Endothelial cell of umbilical vein (primary cell): ENCODE measurements around the gene GLI3. TPM values are rescaled to one million over a fixed set of nuclear protein-coding genes. Genes with fewer than 3 reads are reported as not detected.

ENCODE experiments used
- BruUV-seq: library from RNA; stranded (reverse); fragments of 400-500 nt; replicated peaks from 2 replicates; lab custom pipeline; 2021; lab: Mats Ljungman, UMichigan
- CTCF ChIA-PET: fragments of 300-600, 350-600 bp; sonication (Branson Sonifier 250); formaldehyde crosslinking; loops from one replicate; lab custom pipeline; 2021; ENCODE audit warnings: antibody characterized with exemption, inconsistent platforms; lab: Charles Lee
- POLR2A ChIA-PET: fragments of 300-600, 350-600 bp; sonication (Branson Sonifier 250); formaldehyde crosslinking; loops from one replicate; lab custom pipeline; 2021; ENCODE audit warnings: antibody characterized with exemption, inconsistent platforms; lab: Charles Lee
- DNase-seq: peaks from one replicate; pipeline ENCODE4 v3.0.0-alpha.2; 2011; ENCODE audit warnings: low read depth, low spot score
- FAIRE-seq: peaks from 2 replicates; lab custom pipeline; 2011; peaks lifted over from hg19 to GRCh38; lab: Jason Lieb, UNC
- H2AFZ ChIP-seq: 2 replicates; pipeline ENCODE4 v1.6.0; 2012; ENCODE audit warnings: low read depth, low read length, control low read depth, inconsistent platforms
- H3K27ac ChIP-seq: 2 replicates; pipeline ENCODE4 v1.5.1; 2011; ENCODE audit warnings: low read depth, mild to moderate bottlenecking, control low read depth, low read length, moderate library complexity; ENCODE audit not compliant: insufficient read depth
- H3K27me3 ChIP-seq, 2 experiments: 2 replicates each; pipeline versions ENCODE4 v1.6.0 to v1.6.1; 2011; ENCODE audit warnings: low read length in 2 of 2, mixed read lengths in 1 of 2; ENCODE audit not compliant: control insufficient read depth in 2 of 2, insufficient read depth in 2 of 2
- H3K36me3 ChIP-seq, 2 experiments: 2 replicates in 1 of 2; 3 replicates in 1 of 2; pipeline ENCODE4 v1.5.1; 2011; ENCODE audit warnings: low read length in 2 of 2, mild to moderate bottlenecking in 1 of 2, moderate library complexity in 1 of 2; ENCODE audit not compliant: control insufficient read depth in 2 of 2, insufficient read depth in 2 of 2; ENCODE audit errors: extremely low read depth in 1 of 2
- H3K4me1 ChIP-seq: 3 replicates; pipeline ENCODE4 v1.5.1; 2011; ENCODE audit warnings: mild to moderate bottlenecking, low read length; ENCODE audit not compliant: control insufficient read depth, insufficient read depth; ENCODE audit errors: extremely low read depth
- H3K4me2 ChIP-seq: 2 replicates; pipeline ENCODE4 v1.6.1; 2011; ENCODE audit warnings: low read length, control low read depth, mixed read lengths; ENCODE audit not compliant: insufficient read depth
- H3K4me3 ChIP-seq, 3 experiments: fragments of 200-600 bp in 1 of 3; sonication (generic), shearing (Covaris generic) in 1 of 3; replicated peaks in 1 of 3; 2 replicates each; pipeline ENCODE4 v1.5.1; 2011 to 2016; ENCODE audit warnings: control low read depth in 3 of 3, low read length in 3 of 3, mild to moderate bottlenecking in 2 of 3, inconsistent platforms in 1 of 3, low read depth in 1 of 3, moderate library complexity in 1 of 3; ENCODE audit not compliant: insufficient read depth in 1 of 3
- H3K79me2 ChIP-seq: 2 replicates; pipeline ENCODE4 v1.6.0; 2012; ENCODE audit warnings: low read length, inconsistent platforms; ENCODE audit not compliant: control insufficient read depth, insufficient read depth
- H3K9ac ChIP-seq: replicated peaks from 2 replicates; pipeline ENCODE3; 2011; ENCODE audit warnings: low read length, control low read depth; ENCODE audit not compliant: insufficient read depth; ENCODE audit errors: extremely low read depth
- H3K9me1 ChIP-seq: replicated peaks from 3 replicates; pipeline ENCODE4 v1.6.0; 2011; ENCODE audit warnings: mild to moderate bottlenecking, low read length; ENCODE audit not compliant: control insufficient read depth, insufficient read depth; ENCODE audit errors: extremely low read depth
- H3K9me3 ChIP-seq: replicated peaks from 2 replicates; pipeline ENCODE4 v1.5.1; 2012; ENCODE audit warnings: low read length, inconsistent platforms; ENCODE audit not compliant: control insufficient read depth, insufficient read depth
- H4K20me1 ChIP-seq: replicated peaks from 2 replicates; pipeline ENCODE3; 2011; ENCODE audit warnings: mild to moderate bottlenecking, low read length; ENCODE audit not compliant: control insufficient read depth, insufficient read depth; ENCODE audit errors: extremely low read depth
- CTCF ChIP-seq, 2 donors: IDR thresholded peaks; 1 replicate in 1 of 2; 2 replicates in 1 of 2; pipeline ENCODE4 v1.5.1; 2011; ENCODE audit warnings: low read length in 2 of 2, mild to moderate bottlenecking in 2 of 2, moderate library complexity in 2 of 2, control low read depth in 1 of 2, inconsistent platforms in 1 of 2, low read depth in 1 of 2; ENCODE audit not compliant: insufficient read depth in 1 of 2; ENCODE audit errors: extremely low read depth in 1 of 2
- EZH2 ChIP-seq: IDR thresholded peaks from 2 replicates; pipeline ENCODE4 v1.6.1; 2012; ENCODE audit warnings: borderline replicate concordance, low read depth, mild to moderate bottlenecking, moderate library complexity, low read length, inconsistent platforms; ENCODE audit not compliant: severe bottlenecking
- FOS ChIP-seq: IDR thresholded peaks from 2 replicates; pipeline ENCODE4 v1.6.1; 2011; ENCODE audit warnings: mild to moderate bottlenecking, low read length, moderate library complexity, borderline replicate concordance; ENCODE audit not compliant: insufficient read depth
- GATA2 ChIP-seq: IDR thresholded peaks from 2 replicates; pipeline ENCODE4 v1.7.0; 2011; ENCODE audit warnings: low read depth, mild to moderate bottlenecking, moderate library complexity, mixed read lengths, low read length; ENCODE audit not compliant: insufficient read length, insufficient read depth
- JUN ChIP-seq: IDR thresholded peaks from 2 replicates; pipeline ENCODE4 v1.6.1; 2011; ENCODE audit warnings: borderline replicate concordance, low read depth; ENCODE audit not compliant: insufficient read length, insufficient read depth
- MAX ChIP-seq: IDR thresholded peaks from 2 replicates; pipeline ENCODE4 v1.6.1; 2011; ENCODE audit not compliant: insufficient read depth, insufficient read length
- POLR2A ChIP-seq: IDR thresholded peaks from 2 replicates; pipeline ENCODE4 v1.6.1; 2012; ENCODE audit warnings: low read depth, mild to moderate bottlenecking, control low read depth, low read length
- POLR2AphosphoS5 ChIP-seq: IDR thresholded peaks from 2 replicates; pipeline ENCODE4 v1.6.1; 2012; ENCODE audit warnings: low read depth, mild to moderate bottlenecking, control low read depth, low read length, moderate library complexity; ENCODE audit not compliant: insufficient read depth
- dilution Hi-C: fragments of 300-500 bp; cut with MboI; formaldehyde crosslinking; loops from one replicate; pipeline ENCODE4 v1.15.0; 2019; ENCODE audit warnings: low sequenced_read_pairs; ENCODE audit not compliant: extremely low pct_ligation_motif_present
- intact Hi-C: fragments of 100-400 bp; cut with micrococcal nuclease; formaldehyde crosslinking; loops from one replicate; pipeline ENCODE4 v1.10.0; 2022
- polyA plus RNA-seq, 4 experiments: library from polyadenylated mRNA; depleted of rRNA in 3 of 4; stranded (reverse) in 3 of 4; unstranded in 1 of 4; fragments of >200 nt; gene quantifications; 2 replicates each; pipeline versions ENCODE4 v1.2.1 to v1.2.3, GENCODE V29; 2011 to 2012; ENCODE audit warnings: missing spikeins in 1 of 4
- total RNA-seq: library from RNA; stranded (reverse); gene quantifications from 2 replicates; pipeline ENCODE4 v1.2.3, GENCODE V29; 2021

The GLI3 gene
- total and polyA plus RNA-seq, 2 donors (not counting 3 experiments of a cell fraction or from before 2014, with no cell fraction given), result 6.0 to 24.9 TPM

- H3K4me2 ChIP-seq, result no peak overlapping the region
Observed at GRCh38 chr7:42022056-42022455, 215.0 kb downstream of the GLI3 start.

More at GRCh38 chr7:42022056-42022455, 215.0 kb downstream of the GLI3 start:
- no peak for DNase-seq
- no peaks in the 10 kb centered on the region for H4K20me1 ChIP-seq
- no TSS peak for BruUV-seq
- H3K9ac ChIP-seq, result no peak overlapping the region
- H3K27ac ChIP-seq, result no peak overlapping the region
- H3K79me2 ChIP-seq, result no peaks in the 10 kb centered on the region
- FAIRE-seq, result no peak
- no peak overlapping the region for H3K4me3 ChIP-seq
- POLR2A ChIA-PET, result no interaction called here
- H3K9me1 ChIP-seq, result no peaks in the 10 kb centered on the region
- no peaks in the 10 kb centered on the region for H3K4me1 ChIP-seq
- CTCF ChIA-PET, result interaction anchor here (1.2 kb wide), 1 partner anchor 12 kb away, joined by 3 read pairs; no protein-coding TSS in a partner anchor
- dilution Hi-C loops, result no loop called here
- no peaks in the 10 kb centered on the region for H3K9me3 ChIP-seq
- no peaks in the 10 kb centered on the region for H3K27me3 ChIP-seq
- H3K36me3 ChIP-seq, result peaks cover 0 to 5% of the 10 kb centered on the region in 2 experiments
- intact Hi-C loops, result no loop called here
- H2AFZ ChIP-seq, result no peak overlapping the region
- no peak for TF ChIP-seq EZH2
- TF ChIP-seq MAX, result no peak
- no peak for TF ChIP-seq CTCF (IDR thresholded peaks at IDR 0.05; ENCODE audit: extremely low read depth in 1 of 2, insufficient read depth in 1 of 2, low read depth in 1 of 2, low read length in 2 of 2)
- TF ChIP-seq POLR2AphosphoS5, result no peak
- TF ChIP-seq POLR2A, result no peak
- TF ChIP-seq FOS, result no peak
- no peak for TF ChIP-seq GATA2
- TF ChIP-seq JUN, result no peak
